HepG2 (cell line): ENCODE measurements around the gene PLIN3. TPM values are rescaled to one million over a fixed set of nuclear protein-coding genes. Genes with fewer than 3 reads are reported as not detected.

Experiments
- ATAC-seq: fragments of 200-7000 bp; cut with Tn5 transposase; 3 replicates; pipeline ENCODE4 v1.9.1; 2020; ENCODE audit warnings: mild to moderate bottlenecking, moderate library complexity
- BruUV-seq: library from RNA; stranded (reverse); fragments of 400-500 nt; replicated peaks from 2 replicates; lab custom pipeline; 2021; lab: Mats Ljungman, UMichigan
- CTCF ChIA-PET: fragments of 300-600 bp; formaldehyde crosslinking; extraction: SDS; loops from one replicate; lab custom pipeline; 2021; ENCODE audit warnings: low total read pairs, inconsistent platforms, low intra/inter-chr PET ratio; lab: Yijun Ruan, JAX
- POLR2A ChIA-PET: fragments of 350-600 bp; sonication (Branson Sonifier 250); formaldehyde crosslinking; loops from one replicate; lab custom pipeline; 2020; ENCODE audit warnings: antibody characterized with exemption, inconsistent platforms; lab: Yijun Ruan, JAX
- DNase-seq: peaks from one replicate; pipeline ENCODE4 v3.0.0-alpha.2; 2015; ENCODE audit warnings: low spot score
- FAIRE-seq: peaks from 3 replicates; lab custom pipeline; 2011; peaks lifted over from hg19 to GRCh38; lab: Jason Lieb, UNC
- H2AFZ ChIP-seq: one replicate; pipeline ENCODE4 v1.6.1; 2011; ENCODE audit warnings: low read length, inconsistent platforms
- H3K27ac ChIP-seq: fragments of 300-600 bp; 3 replicates; pipeline ENCODE4 v1.8.0; 2011; ENCODE audit warnings: mixed run types, mild to moderate bottlenecking, mixed read lengths, low read length, inconsistent platforms; ENCODE audit not compliant: insufficient read depth; ENCODE audit errors: extremely low read length
- H3K27me3 ChIP-seq, 2 experiments: fragments of 200-600 bp in 1 of 2; 2 replicates in 1 of 2; 3 replicates in 1 of 2; pipeline versions ENCODE4 v1.6.0 to v1.8.0; 2011; ENCODE audit warnings: low read length in 2 of 2, mild to moderate bottlenecking in 2 of 2, moderate library complexity in 2 of 2, inconsistent platforms in 1 of 2; ENCODE audit not compliant: insufficient read depth in 2 of 2, control insufficient read depth in 1 of 2
- H3K36me3 ChIP-seq, 2 experiments: fragments of 200-600 bp in 1 of 2; replicated peaks in 1 of 2; 2 replicates in 1 of 2; 3 replicates in 1 of 2; pipeline versions ENCODE4 v1.5.1 to v1.8.0; 2011; ENCODE audit warnings: low read length in 2 of 2, inconsistent platforms in 1 of 2; ENCODE audit not compliant: insufficient read depth in 2 of 2, control insufficient read depth in 1 of 2
- H3K4me1 ChIP-seq: 2 replicates; pipeline ENCODE4 v1.5.1; 2012; ENCODE audit warnings: low read length, inconsistent platforms; ENCODE audit not compliant: insufficient read depth
- H3K4me2 ChIP-seq: 2 replicates; pipeline ENCODE4 v1.6.0; 2011; ENCODE audit warnings: low read depth, low read length, inconsistent platforms
- H3K4me3 ChIP-seq, 3 experiments: fragments of 200-600 bp in 1 of 3; sonication (generic), shearing (Covaris generic) in 1 of 3; replicated peaks in 1 of 3; 2 replicates each; pipeline ENCODE4 v1.5.1; 2011 to 2016; ENCODE audit warnings: low read length in 3 of 3, inconsistent platforms in 2 of 3, low read depth in 2 of 3, mild to moderate bottlenecking in 2 of 3, control low read depth in 1 of 3, mixed read lengths in 1 of 3; ENCODE audit not compliant: insufficient read depth in 1 of 3
- H3K79me2 ChIP-seq: one replicate; pipeline ENCODE4 v1.6.1; 2011; ENCODE audit warnings: low read length, inconsistent platforms; ENCODE audit not compliant: insufficient read depth
- H3K9ac ChIP-seq: 2 replicates; pipeline ENCODE4 v1.6.0; 2011; ENCODE audit warnings: mild to moderate bottlenecking, low read depth, low read length, inconsistent platforms; ENCODE audit not compliant: insufficient read depth
- H3K9me3 ChIP-seq: 2 replicates; pipeline ENCODE4 v1.5.1; 2012; ENCODE audit warnings: mild to moderate bottlenecking, low read length
- H4K20me1 ChIP-seq: 2 replicates; pipeline ENCODE4 v1.6.0; 2011; ENCODE audit warnings: inconsistent platforms, mild to moderate bottlenecking, low read length, moderate library complexity; ENCODE audit not compliant: insufficient read depth
- BRF2 ChIP-seq: sonication (generic); formaldehyde crosslinking; IDR thresholded peaks from 2 replicates; pipeline ENCODE4 v1.8.1; 2022; ENCODE audit warnings: mild to moderate bottlenecking, missing genetic modification reagents
- CENPT ChIP-seq: sonication (generic); formaldehyde crosslinking; IDR thresholded peaks from 2 replicates; pipeline ENCODE4 v1.8.0; 2022; ENCODE audit warnings: low read depth, mild to moderate bottlenecking, moderate library complexity, missing genetic modification reagents
- HHEX ChIP-seq: IDR thresholded peaks from 2 replicates; pipeline ENCODE4 v1.6.1; 2016; ENCODE audit warnings: control low read depth
- IKZF4 ChIP-seq: sonication (generic); formaldehyde crosslinking; IDR thresholded peaks from 2 replicates; pipeline ENCODE4 v1.5.1; 2020; ENCODE audit warnings: borderline replicate concordance, mild to moderate bottlenecking, low read depth, missing genetic modification reagents; ENCODE audit errors: not compliant biosample characterization
- NFKBIZ ChIP-seq: IDR thresholded peaks from 2 replicates; pipeline ENCODE4 v1.6.1; 2018; ENCODE audit warnings: missing genetic modification reagents, missing compliant biosample characterization
- SMAD3 ChIP-seq: sonication (generic); formaldehyde crosslinking; IDR thresholded peaks from 2 replicates; pipeline ENCODE4 v1.4.0; 2020; ENCODE audit warnings: missing genetic modification reagents
- STAT5B ChIP-seq: sonication (generic); formaldehyde crosslinking; IDR thresholded peaks from 2 replicates; pipeline ENCODE4 v1.4.0; 2020; ENCODE audit warnings: missing genetic modification reagents
- TMF1 ChIP-seq: sonication (generic); formaldehyde crosslinking; IDR thresholded peaks from 2 replicates; pipeline ENCODE4 v1.8.1; 2022; ENCODE audit warnings: low read depth, missing genetic modification reagents
- ZNF556 ChIP-seq: sonication (generic); formaldehyde crosslinking; IDR thresholded peaks from 2 replicates; pipeline ENCODE4 v1.4.0; 2020; ENCODE audit warnings: mild to moderate bottlenecking, missing genetic modification reagents, borderline replicate concordance
- ZNF816 ChIP-seq: sonication (generic); formaldehyde crosslinking; IDR thresholded peaks from 2 replicates; pipeline ENCODE4 v1.8.0; 2022; ENCODE audit warnings: missing genetic modification reagents, mild to moderate bottlenecking, borderline replicate concordance
- ZZZ3 ChIP-seq: sonication (generic); formaldehyde crosslinking; IDR thresholded peaks from 2 replicates; pipeline ENCODE4 v1.4.0; 2020; ENCODE audit warnings: missing genetic modification reagents, mild to moderate bottlenecking, borderline replicate concordance
- WGBS: methylation state at CpG from one replicate; pipeline ENCODE4 v1.1.6; 2017; ENCODE audit warnings: low lambda C conversion rate; 5-methylcytosine and 5-hydroxymethylcytosine counted together
- in situ Hi-C: cut with HindIII; loops from 2 replicates; pipeline ENCODE4 v1.10.0; 2017; ENCODE audit warnings: low pct_unique_long_range_greater_than_20kb; ENCODE audit not compliant: extremely low pct_ligation_motif_present
- intact Hi-C: fragments of 100-400 bp; cut with micrococcal nuclease; formaldehyde crosslinking; loops from one replicate; pipeline ENCODE4 v1.10.0; 2022; ENCODE audit not compliant: unreplicated experiment
- polyA plus RNA-seq, 8 experiments: library from polyadenylated mRNA; depleted of rRNA in 3 of 8; stranded (reverse) in 7 of 8; unstranded in 1 of 8; fragments of >200 nt; fragmentation: Illumina TruSeq in 4 of 8; extraction: Trizol in 4 of 8; gene quantifications; 2 replicates each; pipeline versions ENCODE4 v1.2.1 to v1.2.3, GENCODE V29; 2011 to 2016; ENCODE audit warnings: low read depth in 4 of 8, missing spikeins in 1 of 8, mixed read lengths in 1 of 8; ENCODE audit not compliant: insufficient read depth in 1 of 8
- total RNA-seq, 5 experiments: library from RNA; depleted of rRNA; stranded (reverse); fragments of >200 nt; fragmentation: Illumina TruSeq; extraction: Trizol; gene quantifications; 2 replicates each; pipeline ENCODE4 v1.2.3, GENCODE V29; 2016; ENCODE audit warnings: low read depth in 1 of 5

PLIN3 gene
- total and polyA plus RNA-seq, 2 of the 13 experiments (the other 11 are each of a cell fraction or from before 2014, with no cell fraction given) = 49.3 to 57.9 TPM

- peaks cover 2% of the 10 kb centered on the region for H3K79me2 ChIP-seq
Measured at GRCh38 chr19:4821265-4821664, 46.2 kb downstream of the PLIN3 start.

More at GRCh38 chr19:4821265-4821664, 46.2 kb downstream of the PLIN3 start:
- H3K9me3 ChIP-seq = no peaks in the 10 kb centered on the region
- ChIA-PET CTCF (no interaction called here), POLR2A (no interaction called here)
- no peak overlapping the region for H2AFZ ChIP-seq
- 70% methylated on average over 4 of the region's 4 CpGs for WGBS
- no peak for ATAC-seq
- no peak for FAIRE-seq
- no peak overlapping the region for H3K9ac ChIP-seq
- H3K36me3 ChIP-seq = peaks cover 4% of the 10 kb centered on the region in 2 experiments; a peak in 2 of 5 replicates
- no peak overlapping the region for H3K4me3 ChIP-seq
- in situ Hi-C loops = no loop called here
- no peaks in the 10 kb centered on the region for H3K27me3 ChIP-seq
- H4K20me1 ChIP-seq = no peaks in the 10 kb centered on the region
- no peak for DNase-seq
- intact Hi-C loops = no loop called here
- no peak overlapping the region for H3K27ac ChIP-seq
- no TSS peak for BruUV-seq
- TF ChIP-seq IKZF4 = no peak
- TF ChIP-seq NFKBIZ (CRISPR knock-in tag) = no peak
- TF ChIP-seq ZZZ3 (CRISPR knock-in tag) = no peak
- no peak for TF ChIP-seq SMAD3 (CRISPR knock-in tag)
- TF ChIP-seq BRF2 = no peak
- no peak for TF ChIP-seq ZNF816 (CRISPR knock-in tag)
- no peak for TF ChIP-seq TMF1 (CRISPR knock-in tag)
- TF ChIP-seq STAT5B (CRISPR knock-in tag) = no peak
- no peak for TF ChIP-seq ZNF556 (CRISPR knock-in tag)
- no peak for TF ChIP-seq HHEX (CRISPR knock-in tag)
- no peak for TF ChIP-seq CENPT (CRISPR knock-in tag)
- no peak overlapping the region for H3K4me2 ChIP-seq
- H3K4me1 ChIP-seq = no peaks in the 10 kb centered on the region
